Keratinocyte (primary cell): ENCODE measurements around the gene ATP8A2.

Experiments
- EZH2 ChIP-seq: IDR thresholded peaks from one replicate; pipeline ENCODE4 v1.6.1; 2012; ENCODE audit warnings: inconsistent platforms, mild to moderate bottlenecking, low read length, moderate library complexity
- TF ChIP-seq, protein P1 (sequence below), 3 experiments: IDR thresholded peaks in 1 of 3; conservative IDR thresholded peaks in 1 of 3; optimal IDR thresholded peaks in 1 of 3; 2 replicates in 2 of 3; 3 replicates in 1 of 3; pipeline versions ENCODE3 to v1.5.1; 2011; ENCODE audit warnings: low read length in 3 of 3, mild to moderate bottlenecking in 3 of 3, moderate library complexity in 2 of 3, control low read depth in 1 of 3, inconsistent platforms in 1 of 3; ENCODE audit not compliant: insufficient read depth in 2 of 3; ENCODE audit errors: extremely low read depth in 1 of 3

DNA sequence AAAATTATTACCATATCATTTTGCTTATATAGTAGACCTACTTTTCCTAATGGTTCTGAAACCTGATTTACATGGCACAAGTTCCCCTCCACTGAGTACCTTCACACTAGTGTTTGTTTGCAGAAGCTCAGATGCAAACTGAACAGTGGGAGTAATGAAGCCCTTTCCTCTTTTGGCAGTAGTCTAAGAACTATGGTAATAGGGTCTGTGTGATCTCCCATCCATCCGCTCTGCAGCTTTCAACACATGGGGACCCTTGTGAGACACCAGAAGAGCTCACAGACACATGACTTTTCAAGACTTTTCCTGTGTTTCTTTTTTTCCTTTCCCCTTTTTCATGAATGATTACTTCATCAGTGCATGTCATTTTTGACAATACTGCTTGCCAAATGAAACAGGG, 336.0 kb downstream of the ATP8A2 start:
- TF ChIP-seq, protein P1, sequence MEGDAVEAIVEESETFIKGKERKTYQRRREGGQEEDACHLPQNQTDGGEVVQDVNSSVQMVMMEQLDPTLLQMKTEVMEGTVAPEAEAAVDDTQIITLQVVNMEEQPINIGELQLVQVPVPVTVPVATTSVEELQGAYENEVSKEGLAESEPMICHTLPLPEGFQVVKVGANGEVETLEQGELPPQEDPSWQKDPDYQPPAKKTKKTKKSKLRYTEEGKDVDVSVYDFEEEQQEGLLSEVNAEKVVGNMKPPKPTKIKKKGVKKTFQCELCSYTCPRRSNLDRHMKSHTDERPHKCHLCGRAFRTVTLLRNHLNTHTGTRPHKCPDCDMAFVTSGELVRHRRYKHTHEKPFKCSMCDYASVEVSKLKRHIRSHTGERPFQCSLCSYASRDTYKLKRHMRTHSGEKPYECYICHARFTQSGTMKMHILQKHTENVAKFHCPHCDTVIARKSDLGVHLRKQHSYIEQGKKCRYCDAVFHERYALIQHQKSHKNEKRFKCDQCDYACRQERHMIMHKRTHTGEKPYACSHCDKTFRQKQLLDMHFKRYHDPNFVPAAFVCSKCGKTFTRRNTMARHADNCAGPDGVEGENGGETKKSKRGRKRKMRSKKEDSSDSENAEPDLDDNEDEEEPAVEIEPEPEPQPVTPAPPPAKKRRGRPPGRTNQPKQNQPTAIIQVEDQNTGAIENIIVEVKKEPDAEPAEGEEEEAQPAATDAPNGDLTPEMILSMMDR (optimal IDR thresholded peaks at IDR 0.05 in 1 of 3, IDR thresholded peaks at IDR 0.05 in 1 of 3, conservative IDR thresholded peaks at IDR 0.05 in 1 of 3; ENCODE audit: extremely low read depth in 1 of 3, insufficient read depth in 2 of 3, low read length in 3 of 3): no peak
- no peak for TF ChIP-seq EZH2
